ENCODE results near the gene NF1. TPM values are rescaled to one million over a fixed set of nuclear protein-coding genes. Genes with fewer than 3 reads are reported as not detected.

Gene NF1
- polyA plus RNA-seq, 6 donors from 2014 or later: 4.8 to 10.2 (median 8.3) TPM

- DNase-seq (no peak), ATAC-seq (ENCODE audit: low read depth in 2 of 2) (no peak)
- Mint-ChIP-seq H3K9me3 (no peaks in the 10 kb centered on the region), H3K27me3 (no peaks in the 10 kb centered on the region), H3K4me3 (no peak overlapping the region), H3K4me1 (peaks cover 0 to 10% (median 6%) of the 10 kb centered on the region in 3 donors), H3K36me3 (no peaks in the 10 kb centered on the region), H3K27ac (peak overlapping the region in 1 of 6 donors; percentile 61)
These were observed 31.5 kb downstream of the NF1 start for GRCh38 chr17:31126318-31126717.

GRCh38 chr17:31128241-31128640 is 33.5 kb downstream of the NF1 start:
- Mint-ChIP-seq H3K27me3 (no peaks in the 10 kb centered on the region), H3K36me3 (no peaks in the 10 kb centered on the region), H3K9me3 (no peaks in the 10 kb centered on the region), H3K27ac (no peak overlapping the region), H3K4me3 (no peak overlapping the region), H3K4me1 (peaks cover 0 to 6% (median 6%) of the 10 kb centered on the region in 3 donors)
- ATAC-seq (ENCODE audit: low read depth in 2 of 2): no peak
- no peak for DNase-seq

- H3K27ac Mint-ChIP-seq: no peak overlapping the region
- H3K9me3 Mint-ChIP-seq: no peaks in the 10 kb centered on the region
- ATAC-seq (ENCODE audit: low read depth in 2 of 2) (no peak), DNase-seq (no peak)
- no peak overlapping the region for H3K4me3 Mint-ChIP-seq
- no peaks in the 10 kb centered on the region for H3K27me3 Mint-ChIP-seq
- H3K36me3 Mint-ChIP-seq: no peaks in the 10 kb centered on the region
- peaks cover 0 to 6% (median 6%) of the 10 kb centered on the region in 3 donors for H3K4me1 Mint-ChIP-seq
These were observed 35.8 kb downstream of the NF1 start for GRCh38 chr17:31130286-31131224.

GRCh38 chr17:31131299-31131698 is 36.5 kb downstream of the NF1 start:
- Mint-ChIP-seq H3K4me3 (no peak overlapping the region), H3K27me3 (no peaks in the 10 kb centered on the region), H3K4me1 (peaks cover 0 to 6% (median 6%) of the 10 kb centered on the region in 3 donors), H3K36me3 (no peaks in the 10 kb centered on the region), H3K27ac (peak overlapping the region in 2 of 6 donors; percentile 13 to 26), H3K9me3 (no peaks in the 10 kb centered on the region)
- DNase-seq (no peak), ATAC-seq (ENCODE audit: low read depth in 2 of 2) (no peak)

GRCh38 chr17:31132977-31133376 is 38.2 kb downstream of the NF1 start:
- Mint-ChIP-seq H3K27ac (no peak overlapping the region), H3K36me3 (no peaks in the 10 kb centered on the region), H3K27me3 (no peaks in the 10 kb centered on the region), H3K4me1 (peaks cover 0 to 6% (median 6%) of the 10 kb centered on the region in 3 donors), H3K9me3 (no peaks in the 10 kb centered on the region), H3K4me3 (no peak overlapping the region)
- DNase-seq: no peak
- ATAC-seq (ENCODE audit: low read depth in 2 of 2): no peak

GRCh38 chr17:31134576-31134975 is 39.8 kb downstream of the NF1 start:
- ATAC-seq (ENCODE audit: low read depth in 2 of 2) (no peak), DNase-seq (no peak)
- Mint-ChIP-seq H3K4me3 (no peak overlapping the region), H3K9me3 (no peaks in the 10 kb centered on the region), H3K36me3 (peaks cover 0 to 3% of the 10 kb centered on the region in 2 donors), H3K27me3 (no peaks in the 10 kb centered on the region), H3K27ac (peak overlapping the region in 1 of 6 donors; percentile 2), H3K4me1 (peaks cover 6 to 9% (median 6%) of the 10 kb centered on the region in 3 donors)

GRCh38 chr17:31136319-31136718 is 41.5 kb downstream of the NF1 start:
- Mint-ChIP-seq H3K4me3 (no peak overlapping the region), H3K27me3 (no peaks in the 10 kb centered on the region), H3K9me3 (no peaks in the 10 kb centered on the region), H3K4me1 (peaks cover 0 to 9% (median 0%) of the 10 kb centered on the region in 3 donors), H3K36me3 (peaks cover 0 to 4% of the 10 kb centered on the region in 2 donors), H3K27ac (no peak overlapping the region)
- no peak for DNase-seq
- no peak for ATAC-seq (ENCODE audit: low read depth in 2 of 2)

- H3K9me3 Mint-ChIP-seq: no peaks in the 10 kb centered on the region
- no peak for DNase-seq
- peak overlapping the region in 1 of 6 donors; percentile 70 for H3K27ac Mint-ChIP-seq
- no peaks in the 10 kb centered on the region for H3K27me3 Mint-ChIP-seq
- no peak overlapping the region for H3K4me3 Mint-ChIP-seq
- peaks cover 0 to 16% of the 10 kb centered on the region in 2 donors for H3K36me3 Mint-ChIP-seq
- no peak for ATAC-seq (ENCODE audit: low read depth in 2 of 2)
- H3K4me1 Mint-ChIP-seq: peaks cover 0 to 9% (median 7%) of the 10 kb centered on the region in 3 donors
These were observed 45.3 kb downstream of the NF1 start for GRCh38 chr17:31140111-31140510.

- no peak for DNase-seq
- peaks cover 0 to 20% of the 10 kb centered on the region in 2 donors for H3K36me3 Mint-ChIP-seq
- peaks cover 0 to 7% (median 3%) of the 10 kb centered on the region in 3 donors for H3K4me1 Mint-ChIP-seq
- no peak for ATAC-seq (ENCODE audit: low read depth in 2 of 2)
- no peaks in the 10 kb centered on the region for H3K9me3 Mint-ChIP-seq
- H3K27ac Mint-ChIP-seq: no peak overlapping the region
- H3K4me3 Mint-ChIP-seq: no peak overlapping the region
- no peaks in the 10 kb centered on the region for H3K27me3 Mint-ChIP-seq
These were observed 49.7 kb downstream of the NF1 start for GRCh38 chr17:31144428-31144827.

- peak overlapping the region in 1 of 6 donors; percentile 57 for H3K27ac Mint-ChIP-seq
- peaks cover 0 to 18% of the 10 kb centered on the region in 2 donors for H3K36me3 Mint-ChIP-seq
- no peaks in the 10 kb centered on the region for H3K27me3 Mint-ChIP-seq
- DNase-seq: no peak
- no peak for ATAC-seq (ENCODE audit: low read depth in 2 of 2)
- H3K4me3 Mint-ChIP-seq: peak overlapping the region in 1 of 8 donors; percentile 24
- H3K9me3 Mint-ChIP-seq: no peaks in the 10 kb centered on the region
- peaks cover 0 to 7% (median 3%) of the 10 kb centered on the region in 3 donors for H3K4me1 Mint-ChIP-seq
These were observed 50.1 kb downstream of the NF1 start for GRCh38 chr17:31144836-31145235.

GRCh38 chr17:31147507-31148202 is 52.9 kb downstream of the NF1 start:
- Mint-ChIP-seq H3K9me3 (peaks cover 0 to 9% (median 3%) of the 10 kb centered on the region in 7 donors), H3K27ac (no peak overlapping the region), H3K4me1 (peaks cover 0 to 7% (median 3%) of the 10 kb centered on the region in 3 donors)

GRCh38 chr17:31148205-31148604 is 53.4 kb downstream of the NF1 start:
- peaks cover 0 to 7% (median 3%) of the 10 kb centered on the region in 3 donors for H3K4me1 Mint-ChIP-seq
- no peak for DNase-seq

More at GRCh38 chr17:31147507-31148202, 52.9 kb downstream of the NF1 start:
- Mint-ChIP-seq H3K36me3 (peaks cover 6 to 25% of the 10 kb centered on the region in 2 donors), H3K4me3 (no peak overlapping the region), H3K27me3 (no peaks in the 10 kb centered on the region)
- DNase-seq: no peak
- ATAC-seq (ENCODE audit: low read depth in 2 of 2): no peak

GRCh38 chr17:31152271-31152670 is 57.5 kb downstream of the NF1 start:
- no peak for DNase-seq
- H3K27ac Mint-ChIP-seq: peak overlapping the region in 1 of 6 donors; percentile 6
- H3K4me1 Mint-ChIP-seq: peaks cover 0 to 3% (median 0%) of the 10 kb centered on the region in 3 donors
- H3K27me3 Mint-ChIP-seq: no peaks in the 10 kb centered on the region
- no peak for ATAC-seq (ENCODE audit: low read depth in 2 of 2)
- no peak overlapping the region for H3K4me3 Mint-ChIP-seq
- peaks cover 0 to 14% (median 5%) of the 10 kb centered on the region in 7 donors for H3K9me3 Mint-ChIP-seq
- peaks cover 10 to 18% of the 10 kb centered on the region in 2 donors for H3K36me3 Mint-ChIP-seq

More at GRCh38 chr17:31148205-31148604, 53.4 kb downstream of the NF1 start:
- no peak for ATAC-seq (ENCODE audit: low read depth in 2 of 2)
- H3K36me3 Mint-ChIP-seq: peaks cover 10 to 28% of the 10 kb centered on the region in 2 donors
- H3K27ac Mint-ChIP-seq: peak overlapping the region in 1 of 6 donors; percentile 89
- no peak overlapping the region for H3K4me3 Mint-ChIP-seq
- no peaks in the 10 kb centered on the region for H3K27me3 Mint-ChIP-seq
- peaks cover 0 to 14% (median 5%) of the 10 kb centered on the region in 7 donors for H3K9me3 Mint-ChIP-seq

All from naive B cell (primary cell).